Activated naive CD4-positive, alpha-beta T cell treated with anti-CD3 and anti-CD28 coated beads for 36 hours (primary cell): Measurements from ENCODE around the gene PLIN5. TPM values are rescaled to one million over a fixed set of nuclear protein-coding genes. Genes with fewer than 3 reads are reported as not detected.

ENCODE experiments used
- CTCF ChIA-PET: fragments of 350-600 bp; sonication (Branson Sonifier 250); formaldehyde crosslinking; loops from one replicate; lab custom pipeline; 2021; ENCODE audit warnings: antibody characterized with exemption; lab: Charles Lee
- DNase-seq: peaks from one replicate; pipeline ENCODE4 v3.0.0-alpha.2; 2020
- H3K27ac Mint-ChIP-seq: one replicate; pipeline ENCODE4 v1.8.0; 2021; ENCODE audit warnings: mild to moderate bottlenecking, mixed read lengths
- H3K27me3 Mint-ChIP-seq: one replicate; pipeline ENCODE4 v1.8.0; 2021; ENCODE audit warnings: low read depth, mixed read lengths
- H3K36me3 Mint-ChIP-seq: one replicate; pipeline ENCODE4 v1.8.0; 2021; ENCODE audit warnings: low read depth, mixed read lengths
- H3K4me1 Mint-ChIP-seq: one replicate; pipeline ENCODE4 v1.8.0; 2021; ENCODE audit warnings: low read depth, mixed read lengths
- H3K4me3 Mint-ChIP-seq: one replicate; pipeline ENCODE4 v1.8.0; 2021; ENCODE audit warnings: mild to moderate bottlenecking, moderate library complexity, mixed read lengths
- H3K9me3 Mint-ChIP-seq: one replicate; pipeline ENCODE4 v1.8.0; 2021; ENCODE audit warnings: mixed read lengths
- intact Hi-C: fragments of 100-400 bp; cut with micrococcal nuclease; formaldehyde crosslinking; loops from one replicate; pipeline ENCODE4 v1.15.1; 2023
- total RNA-seq, 2 experiments: library from RNA; stranded (reverse); gene quantifications; one replicate each; pipeline ENCODE4 v1.2.3, GENCODE V29; 2021

The PLIN5 gene
- total RNA-seq, 2 experiments from 2014 or later, result 0.07 to 0.25 TPM

DNA sequence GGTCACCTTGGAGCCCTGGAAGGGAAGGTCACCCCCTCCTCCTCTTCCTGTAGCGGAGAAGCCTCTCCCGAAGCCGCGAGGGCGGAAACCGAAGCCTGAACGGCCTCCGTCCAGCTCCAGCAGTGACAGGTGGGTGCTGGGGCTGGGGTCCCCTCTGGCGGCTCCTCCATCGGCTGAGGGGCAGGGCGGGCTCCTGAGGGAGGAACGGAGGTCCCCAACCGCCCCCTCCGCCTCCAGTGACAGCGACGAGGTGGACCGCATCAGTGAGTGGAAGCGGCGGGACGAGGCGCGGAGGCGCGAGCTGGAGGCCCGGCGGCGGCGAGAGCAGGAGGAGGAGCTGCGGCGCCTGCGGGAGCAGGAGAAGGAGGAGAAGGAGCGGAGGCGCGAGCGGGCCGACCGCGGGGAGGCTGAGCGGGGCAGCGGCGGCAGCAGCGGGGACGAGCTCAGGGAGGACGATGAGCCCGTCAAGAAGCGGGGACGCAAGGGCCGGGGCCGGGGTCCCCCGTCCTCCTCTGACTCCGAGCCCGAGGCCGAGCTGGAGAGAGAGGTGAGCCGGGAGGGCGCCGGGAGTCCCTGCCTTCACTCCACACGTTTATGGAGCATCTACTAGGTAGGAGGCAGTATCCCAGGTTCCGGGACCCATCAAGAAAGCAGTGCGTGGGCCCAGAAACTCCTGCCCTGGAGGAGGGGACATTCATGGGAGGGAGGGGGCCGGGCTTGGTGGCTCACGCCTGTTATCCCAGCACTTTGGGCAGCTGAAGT, 40.9 kb downstream of the PLIN5 start:
- DNase-seq, result no peak
- Mint-ChIP-seq H3K27ac (no peak overlapping the region), H3K4me1 (no peaks in the 10 kb centered on the region), H3K9me3 (no peaks in the 10 kb centered on the region), H3K27me3 (no peaks in the 10 kb centered on the region), H3K36me3 (peaks cover 9% of the 10 kb centered on the region), H3K4me3 (no peak overlapping the region)
- CTCF ChIA-PET, result interaction anchor here (0.7 kb wide), 1 partner anchor 31 kb away, joined by 5 read pairs; no protein-coding TSS in a partner anchor
- intact Hi-C loops, result no loop called here

DNA sequence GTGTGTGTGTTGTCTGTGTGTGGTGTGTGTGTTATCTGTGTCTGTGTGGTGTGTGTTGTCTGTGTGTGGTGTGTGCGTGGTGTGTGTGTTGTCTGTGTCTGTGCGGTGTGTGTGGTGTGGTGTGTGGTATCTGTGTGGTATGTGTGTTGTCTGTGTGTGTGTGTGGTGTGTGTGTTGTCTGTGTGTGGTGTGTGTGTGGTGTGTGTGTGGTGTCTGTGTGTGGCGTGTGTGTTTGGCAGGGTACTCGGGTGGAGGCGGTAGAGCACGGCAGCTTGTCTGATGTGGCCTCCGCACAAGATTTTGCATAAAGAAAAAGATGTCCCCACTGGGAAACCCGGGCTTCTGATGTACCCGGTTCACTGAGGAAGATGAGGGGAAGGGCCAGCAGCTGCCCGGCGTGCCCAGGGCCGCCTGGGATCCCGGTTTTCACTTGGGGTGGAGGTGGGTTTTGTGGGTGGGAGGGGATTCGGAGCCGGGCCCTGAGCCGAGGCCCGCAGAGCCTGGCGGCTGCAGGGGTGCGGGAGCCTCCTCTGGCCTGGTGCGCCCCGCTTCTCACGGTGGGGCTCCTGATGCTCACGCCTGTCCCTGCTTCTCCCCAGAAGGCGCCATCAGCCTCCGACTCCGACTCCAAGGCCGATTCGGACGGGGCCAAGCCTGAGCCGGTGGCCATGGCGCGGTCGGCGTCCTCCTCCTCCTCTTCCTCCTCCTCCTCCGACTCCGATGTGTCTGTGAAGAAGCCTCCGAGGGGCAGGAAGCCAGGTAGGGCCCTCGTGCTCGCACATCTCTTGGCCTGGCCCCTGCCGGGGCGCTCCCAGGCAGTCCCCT, 41.7 kb downstream of the PLIN5 start:
- no peak overlapping the region for H3K27ac Mint-ChIP-seq
- intact Hi-C loops, result no loop called here
- H3K36me3 Mint-ChIP-seq, result peaks cover 9% of the 10 kb centered on the region
- CTCF ChIA-PET, result interaction anchor here (0.6 kb wide), 1 partner anchor 318 kb away, joined by 3 read pairs; no protein-coding TSS in a partner anchor
- H3K4me3 Mint-ChIP-seq, result no peak overlapping the region
- H3K9me3 Mint-ChIP-seq, result no peaks in the 10 kb centered on the region
- H3K27me3 Mint-ChIP-seq, result no peaks in the 10 kb centered on the region
- DNase-seq, result no peak
- H3K4me1 Mint-ChIP-seq, result no peaks in the 10 kb centered on the region

DNA sequence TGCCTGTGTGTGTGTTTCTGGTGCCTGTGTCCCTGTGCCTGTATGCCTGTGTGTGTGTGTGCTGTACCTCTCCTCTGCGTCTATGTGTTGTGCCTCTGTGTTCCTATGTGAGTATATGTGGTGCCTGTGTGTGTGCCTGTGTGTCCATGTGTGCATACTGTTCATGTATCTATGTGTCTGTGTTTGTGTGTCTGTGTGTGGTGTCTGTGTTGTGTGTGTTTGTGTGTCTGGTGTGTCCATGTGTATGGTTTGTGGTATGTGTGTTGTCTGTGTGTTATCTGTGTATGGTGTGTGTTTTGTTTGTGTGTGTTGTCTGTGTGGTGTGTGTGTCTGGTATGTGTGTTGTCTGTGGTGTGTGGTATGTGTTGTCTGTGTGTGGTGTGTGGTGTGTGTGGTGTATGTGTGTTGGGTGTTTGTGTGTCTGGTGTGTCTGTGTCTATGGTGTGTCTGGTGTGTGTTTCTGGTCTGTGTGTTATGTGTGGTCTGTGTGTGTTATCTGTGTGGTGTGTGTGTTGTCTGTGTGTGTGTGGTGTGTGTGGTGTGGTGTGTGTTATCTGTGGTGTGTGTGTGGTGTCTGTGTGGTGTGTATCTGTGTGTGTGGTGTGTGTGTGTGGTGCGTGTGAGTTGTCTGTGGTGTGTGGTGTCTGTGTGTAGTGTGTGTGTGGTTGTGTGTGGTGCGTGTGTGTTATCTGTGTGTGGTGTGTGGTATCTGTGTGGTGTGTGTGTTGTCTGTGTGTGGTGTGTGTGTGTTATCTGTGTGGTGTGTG, 42.5 kb downstream of the PLIN5 start:
- Mint-ChIP-seq H3K36me3 (peaks cover 9% of the 10 kb centered on the region), H3K27ac (no peak overlapping the region), H3K9me3 (no peaks in the 10 kb centered on the region), H3K4me1 (no peaks in the 10 kb centered on the region), H3K27me3 (no peaks in the 10 kb centered on the region), H3K4me3 (no peak overlapping the region)
- DNase-seq, result no peak
- CTCF ChIA-PET, result no interaction called here
- intact Hi-C loops, result no loop called here

DNA sequence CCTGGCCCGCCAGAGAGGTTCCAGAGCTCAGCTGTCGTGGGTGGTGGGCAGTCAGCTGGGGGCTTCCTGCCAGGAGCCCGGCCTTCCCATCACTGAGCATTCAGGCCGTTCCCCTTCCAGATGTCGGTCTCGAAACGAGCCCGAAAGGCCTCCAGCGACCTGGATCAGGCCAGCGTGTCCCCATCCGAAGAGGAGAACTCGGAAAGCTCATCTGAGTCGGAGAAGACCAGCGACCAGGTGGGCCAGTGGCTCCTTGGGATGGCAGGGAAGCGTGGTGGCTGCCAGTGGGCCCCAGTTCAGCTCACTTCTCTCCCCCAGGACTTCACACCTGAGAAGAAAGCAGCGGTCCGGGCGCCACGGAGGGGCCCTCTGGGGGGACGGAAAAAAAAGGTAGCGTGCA, 43.6 kb downstream of the PLIN5 start:
- Mint-ChIP-seq H3K9me3 (no peaks in the 10 kb centered on the region), H3K4me1 (no peaks in the 10 kb centered on the region), H3K4me3 (no peak overlapping the region), H3K27me3 (no peaks in the 10 kb centered on the region), H3K36me3 (peaks cover 9% of the 10 kb centered on the region), H3K27ac (no peak overlapping the region)
- intact Hi-C loops, result no loop called here
- no peak for DNase-seq
- CTCF ChIA-PET, result no interaction called here

DNA sequence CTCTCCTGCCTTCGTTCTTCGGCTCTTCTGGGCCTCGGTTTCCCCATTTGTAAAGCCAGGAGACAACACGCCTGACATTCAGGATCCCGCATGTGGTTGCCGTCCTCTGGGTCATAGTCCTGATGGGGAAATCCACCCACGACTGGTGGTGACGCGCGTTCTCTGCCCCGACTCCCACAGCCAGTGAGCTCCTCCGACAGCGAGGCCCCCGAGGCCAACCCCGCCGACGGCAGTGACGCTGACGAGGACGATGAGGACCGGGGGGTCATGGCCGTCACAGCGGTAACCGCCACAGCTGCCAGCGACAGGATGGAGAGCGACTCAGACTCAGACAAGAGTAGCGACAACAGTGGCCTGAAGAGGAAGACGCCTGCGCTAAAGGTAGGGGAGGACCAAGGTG, 46.5 kb downstream of the PLIN5 start:
- DNase-seq, result no peak
- Mint-ChIP-seq H3K9me3 (no peaks in the 10 kb centered on the region), H3K27ac (no peak overlapping the region), H3K4me1 (no peaks in the 10 kb centered on the region), H3K36me3 (peaks cover 6% of the 10 kb centered on the region), H3K27me3 (no peaks in the 10 kb centered on the region), H3K4me3 (no peak overlapping the region)
- intact Hi-C loops, result no loop called here
- CTCF ChIA-PET, result no interaction called here

DNA sequence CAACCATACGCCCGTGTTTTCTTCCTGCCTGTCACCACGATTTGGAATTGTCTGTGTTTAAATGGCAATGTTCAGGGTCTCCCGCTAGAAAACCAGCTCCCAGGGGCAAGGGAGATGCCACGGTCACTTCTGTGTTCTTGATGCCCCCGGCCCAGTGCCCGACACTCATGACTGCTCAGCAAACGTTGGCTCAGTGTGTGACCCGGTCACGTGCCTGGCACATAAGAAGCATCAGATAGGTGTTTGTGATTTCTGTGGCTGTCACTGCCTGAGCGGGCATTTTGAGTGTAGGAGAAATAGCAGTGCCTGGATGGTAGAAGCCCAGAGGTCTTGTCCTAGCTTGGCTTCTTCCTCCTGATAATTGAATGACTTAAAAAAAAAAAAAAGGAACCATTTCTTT, 47.5 kb downstream of the PLIN5 start:
- Mint-ChIP-seq H3K4me1 (no peaks in the 10 kb centered on the region), H3K9me3 (no peaks in the 10 kb centered on the region), H3K27ac (no peak overlapping the region), H3K36me3 (peaks cover 6% of the 10 kb centered on the region), H3K27me3 (no peaks in the 10 kb centered on the region), H3K4me3 (no peak overlapping the region)
- intact Hi-C loops, result no loop called here
- CTCF ChIA-PET, result no interaction called here
- DNase-seq, result no peak

DNA sequence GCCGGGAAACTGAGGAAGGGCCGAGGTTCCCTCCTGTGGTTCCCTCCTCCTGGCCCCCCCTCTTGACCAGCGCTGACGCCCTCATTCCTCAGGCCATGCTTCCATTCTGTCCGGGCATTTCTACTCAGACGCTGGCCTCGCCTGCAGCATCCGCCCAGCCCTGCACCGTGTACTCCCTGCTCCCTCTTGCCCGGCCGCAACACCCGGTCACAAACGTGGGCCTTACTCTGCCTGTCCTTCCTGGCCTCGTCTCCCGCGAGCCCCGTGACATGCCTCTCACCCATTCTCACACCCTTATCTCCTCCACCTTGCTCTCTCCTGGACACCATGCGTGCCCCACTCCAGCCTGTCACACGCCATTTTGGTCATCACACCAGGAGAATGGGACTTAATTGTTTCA, 51.6 kb downstream of the PLIN5 start:
- Mint-ChIP-seq H3K36me3 (peaks cover 2% of the 10 kb centered on the region), H3K27ac (no peak overlapping the region), H3K4me1 (no peaks in the 10 kb centered on the region), H3K9me3 (no peaks in the 10 kb centered on the region), H3K4me3 (no peak overlapping the region), H3K27me3 (no peaks in the 10 kb centered on the region)
- DNase-seq, result no peak
- CTCF ChIA-PET, result no interaction called here
- intact Hi-C loops, result no loop called here

DNA sequence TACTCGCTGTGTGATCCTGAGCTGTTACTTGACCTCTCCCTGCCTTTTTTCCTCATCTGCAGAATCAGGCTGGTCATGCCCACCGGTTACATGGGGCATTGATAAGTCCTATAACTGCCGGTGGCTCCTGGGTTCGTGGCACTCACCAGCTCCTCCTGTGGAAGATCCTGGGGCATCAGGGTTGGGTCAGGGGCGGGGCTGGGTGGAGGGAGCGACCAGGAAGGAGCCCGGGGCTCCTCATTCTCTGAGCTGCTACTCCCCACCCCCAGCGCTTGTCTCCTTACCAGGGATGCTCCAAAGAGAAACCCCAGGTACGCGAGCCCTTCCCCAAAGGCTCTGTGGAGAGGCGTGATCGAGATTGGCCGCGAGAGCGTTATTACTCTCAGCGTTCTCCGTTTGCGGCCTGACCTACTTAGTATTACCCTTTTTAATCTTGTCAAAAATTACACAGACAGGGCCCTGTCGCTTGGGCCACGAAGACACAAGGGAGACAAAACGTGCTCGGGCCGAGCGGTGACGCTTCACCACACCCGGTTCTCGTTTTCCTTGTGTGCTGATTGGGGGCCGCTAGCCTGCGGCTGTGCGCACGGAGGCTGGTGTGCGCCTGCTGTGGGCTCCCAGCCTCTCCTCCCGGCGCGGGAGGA, 52.2 kb downstream of the PLIN5 start:
- Mint-ChIP-seq H3K27me3 (no peaks in the 10 kb centered on the region), H3K9me3 (no peaks in the 10 kb centered on the region), H3K4me3 (no peak overlapping the region), H3K4me1 (no peaks in the 10 kb centered on the region), H3K36me3 (peaks cover 2% of the 10 kb centered on the region), H3K27ac (no peak overlapping the region)
- CTCF ChIA-PET, result interaction anchor here (1.7 kb wide), 1 partner anchor 74 kb away, joined by 3 read pairs; no protein-coding TSS in a partner anchor
- no peak for DNase-seq
- intact Hi-C loops, result no loop called here

DNA sequence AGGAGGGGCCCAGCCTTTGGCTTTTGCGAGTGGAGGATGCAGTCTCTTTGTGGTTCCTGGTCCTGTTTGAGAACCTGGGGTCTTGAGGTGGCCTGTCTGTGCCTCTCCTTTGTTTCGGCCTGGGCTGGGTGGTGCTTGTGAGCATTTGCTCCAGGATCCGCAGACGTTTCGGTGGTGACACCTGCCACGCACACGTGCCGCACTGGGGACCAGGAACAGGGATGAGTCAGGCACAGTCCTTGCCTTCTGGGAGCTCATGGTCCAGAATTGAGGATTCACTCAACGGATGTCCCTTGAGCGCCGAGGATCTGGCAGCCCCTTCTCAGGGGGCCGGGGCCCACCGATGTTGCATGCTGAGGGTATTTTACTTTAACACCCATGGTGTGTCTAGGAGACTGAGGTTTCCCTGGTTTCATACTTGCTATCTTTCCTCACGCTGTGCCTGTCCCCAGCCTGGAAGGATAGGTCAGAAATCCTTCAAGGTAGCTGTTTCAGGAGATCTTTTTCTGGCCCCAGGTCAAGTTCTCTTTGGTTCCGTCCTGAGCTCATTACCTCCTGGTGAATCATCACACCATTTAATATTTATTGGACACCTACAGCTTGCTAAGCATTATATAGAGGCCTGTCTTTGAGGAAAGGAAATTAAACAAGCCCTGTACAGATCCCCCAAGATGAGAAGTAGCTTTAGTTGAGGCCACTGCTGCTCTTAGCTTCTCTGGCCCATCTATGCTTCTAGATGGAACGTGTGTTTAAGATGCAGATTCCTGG, 57.8 kb downstream of the PLIN5 start:
- Mint-ChIP-seq H3K4me1 (peaks cover 17% of the 10 kb centered on the region), H3K4me3 (no peak overlapping the region), H3K27ac (no peak overlapping the region), H3K9me3 (no peaks in the 10 kb centered on the region), H3K36me3 (no peaks in the 10 kb centered on the region), H3K27me3 (no peaks in the 10 kb centered on the region)
- CTCF ChIA-PET, result no interaction called here
- DNase-seq, result no peak
- intact Hi-C loops, result no loop called here

DNA sequence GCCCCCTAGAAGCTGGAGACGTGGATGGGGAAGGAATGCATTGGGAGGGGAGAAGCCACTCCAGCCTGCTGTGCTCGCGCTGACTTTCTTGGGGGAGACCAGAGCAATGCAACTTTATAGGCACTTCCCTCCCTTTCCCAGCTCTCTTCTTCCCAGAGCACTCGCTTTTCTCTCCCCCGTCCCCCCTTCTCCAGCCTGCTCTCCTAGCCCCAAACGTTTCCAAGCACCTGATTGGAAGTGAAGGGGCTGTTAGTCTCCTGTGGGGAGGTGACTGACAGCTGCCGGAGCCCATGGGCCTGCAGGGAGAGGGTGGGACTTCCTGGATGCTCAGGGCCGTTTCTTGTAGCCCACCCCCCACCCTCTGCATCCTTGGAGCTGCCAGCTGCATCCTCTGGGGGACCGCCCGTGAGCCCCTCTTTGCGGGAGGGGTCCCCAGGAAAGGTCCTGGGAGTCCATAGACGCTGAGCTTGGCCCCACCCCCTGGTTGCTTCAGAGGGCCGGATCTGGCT, 60.5 kb downstream of the PLIN5 start:
- Mint-ChIP-seq H3K4me3 (peak overlapping the region; percentile 66), H3K9me3 (no peaks in the 10 kb centered on the region), H3K27me3 (no peaks in the 10 kb centered on the region), H3K27ac (no peak overlapping the region), H3K4me1 (peaks cover 21% of the 10 kb centered on the region), H3K36me3 (no peaks in the 10 kb centered on the region)
- intact Hi-C loops, result loop anchor here (5.0 kb wide), 5 partner anchors 132 to 1213 kb away; partner anchors contain the start of genes DPP9, FZR1, MPND and ZBTB7A
- CTCF ChIA-PET, result interaction anchor here (1.2 kb wide), 1 partner anchor 50 kb away, joined by 5 read pairs; no protein-coding TSS in a partner anchor
- DNase-seq, result peak; percentile 46
